GM12878 (cell line): Measurements from ENCODE around the gene GASK1B. TPM values are rescaled to one million over a fixed set of nuclear protein-coding genes. Genes with fewer than 3 reads are reported as not detected.

Experiments
- ATAC-seq: fragments of 200-7000 bp; cut with Tn5 transposase; 3 replicates; pipeline ENCODE4 v1.9.1; 2020; ENCODE audit warnings: mild to moderate bottlenecking, moderate library complexity
- BruUV-seq: library from RNA; stranded (reverse); fragments of 400-500 nt; replicated peaks from 2 replicates; lab custom pipeline; 2021; lab: Mats Ljungman, UMichigan
- CTCF ChIA-PET: fragments of 300-600 bp; sonication (Branson Sonifier 250); formaldehyde crosslinking; extraction: SDS; loops from one replicate; lab custom pipeline; 2021; ENCODE audit warnings: inconsistent platforms; lab: Yijun Ruan, JAX
- POLR2A ChIA-PET: fragments of 350-600 bp; formaldehyde crosslinking; extraction: SDS; loops from one replicate; lab custom pipeline; 2021; ENCODE audit warnings: inconsistent platforms; lab: Charles Lee
- RAD21 ChIA-PET: fragments of 300-600 bp; sonication (Branson Sonifier 250); formaldehyde crosslinking; loops from one replicate; lab custom pipeline; 2023; ENCODE audit warnings: antibody characterized with exemption; ENCODE audit not compliant: unreplicated experiment; lab: Charles Lee
- SMC1A ChIA-PET: fragments of 300-600 bp; sonication (Branson Sonifier 250); formaldehyde crosslinking; loops from one replicate; lab custom pipeline; 2023; ENCODE audit not compliant: unreplicated experiment, uncharacterized antibody; lab: Charles Lee
- DNase-seq: peaks from one replicate; pipeline ENCODE4 v3.0.0-alpha.2; 2011; ENCODE audit warnings: low read depth, low spot score
- FAIRE-seq: peaks from 3 replicates; lab custom pipeline; 2011; peaks lifted over from hg19 to GRCh38; lab: Jason Lieb, UNC
- H2AFZ ChIP-seq: 2 replicates; pipeline ENCODE4 v1.6.0; 2011; ENCODE audit warnings: low read depth, low read length, control low read depth; ENCODE audit not compliant: control insufficient read depth
- H3K27ac ChIP-seq: 2 replicates; pipeline ENCODE4 v1.5.1; 2011; ENCODE audit warnings: control low read depth; ENCODE audit not compliant: control insufficient read depth, insufficient read depth
- H3K27me3 ChIP-seq, 2 experiments: replicated peaks in 1 of 2; 2 replicates each; pipeline versions ENCODE4 v1.6.0 to v1.6.1; 2011; ENCODE audit warnings: low read length in 1 of 2; ENCODE audit not compliant: control insufficient read depth in 2 of 2, insufficient read depth in 2 of 2
- H3K36me3 ChIP-seq, 2 experiments: 2 replicates each; pipeline ENCODE4 v1.5.1; 2011; ENCODE audit warnings: low read length in 1 of 2; ENCODE audit not compliant: control insufficient read depth in 2 of 2, insufficient read depth in 2 of 2
- H3K4me1 ChIP-seq: 2 replicates; pipeline ENCODE4 v1.6.1; 2011; ENCODE audit warnings: mild to moderate bottlenecking, low read length, moderate library complexity, mixed read lengths; ENCODE audit not compliant: control insufficient read depth, insufficient read depth
- H3K4me2 ChIP-seq: 2 replicates; pipeline ENCODE4 v1.6.0; 2011; ENCODE audit warnings: control low read depth; ENCODE audit not compliant: control insufficient read depth, insufficient read depth
- H3K4me3 ChIP-seq: fragments of 200-600 bp; sonication (generic); 2 replicates; pipeline ENCODE4 v1.5.1; 2016
- H3K79me2 ChIP-seq: 2 replicates; pipeline ENCODE4 v1.6.0; 2011; ENCODE audit warnings: low read length; ENCODE audit not compliant: control insufficient read depth, insufficient read depth
- H3K9ac ChIP-seq: 2 replicates; pipeline ENCODE4 v1.8.0; 2011; ENCODE audit warnings: low read length, control low read depth, mixed read lengths; ENCODE audit not compliant: control insufficient read depth, insufficient read depth
- H3K9me3 ChIP-seq: replicated peaks from 3 replicates; pipeline ENCODE4 v1.5.1; 2011; ENCODE audit warnings: mild to moderate bottlenecking, low read length; ENCODE audit not compliant: control insufficient read depth, insufficient read depth
- H4K20me1 ChIP-seq: 2 replicates; pipeline ENCODE4 v1.6.0; 2011; ENCODE audit not compliant: control insufficient read depth, insufficient read depth
- ELK1 ChIP-seq: IDR thresholded peaks from 2 replicates; pipeline ENCODE4 v1.6.1; 2012; ENCODE audit warnings: low read depth, low read length, improper control_type of control experiment
- ETV6 ChIP-seq, 2 experiments: fragments of 450-650 bp in 1 of 2; IDR thresholded peaks in 1 of 2; conservative IDR thresholded peaks in 1 of 2; 2 replicates each; pipeline ENCODE4 v1.6.1; 2014; ENCODE audit warnings: antibody characterized with exemption in 1 of 2, borderline replicate concordance in 1 of 2, low read depth in 1 of 2, mild to moderate bottlenecking in 1 of 2, moderate library complexity in 1 of 2
- HDGF ChIP-seq: fragments of 450-650 bp; IDR thresholded peaks from 2 replicates; pipeline ENCODE4 v1.6.1; 2016; ENCODE audit warnings: antibody characterized with exemption
- KDM1A ChIP-seq: fragments of 200-600 bp; sonication (generic); IDR thresholded peaks from 2 replicates; pipeline ENCODE4 v1.6.1; 2016; ENCODE audit warnings: borderline replicate concordance
- MXI1 ChIP-seq: fragments of 150-350 bp; IDR thresholded peaks from 2 replicates; pipeline ENCODE4 v1.6.1; 2011; ENCODE audit warnings: low read depth, mild to moderate bottlenecking, inconsistent platforms, low read length, improper control_type of control experiment
- PAX5 ChIP-seq: IDR thresholded peaks from 2 replicates; pipeline ENCODE4 v1.6.1; 2011; ENCODE audit warnings: low read depth, low read length, borderline replicate concordance
- RAD21 ChIP-seq: IDR thresholded peaks from 2 replicates; pipeline ENCODE4 v1.6.1; 2011; ENCODE audit warnings: mild to moderate bottlenecking, low read depth, low read length, moderate library complexity; ENCODE audit not compliant: insufficient read depth
- REST ChIP-seq: IDR thresholded peaks from 2 replicates; pipeline ENCODE4 v1.6.1; 2012; ENCODE audit warnings: mild to moderate bottlenecking, low read depth, low read length
- SRF ChIP-seq, 2 experiments: IDR thresholded peaks; 2 replicates each; pipeline ENCODE4 v1.6.1; 2011; ENCODE audit warnings: low read depth in 2 of 2, low read length in 2 of 2, mild to moderate bottlenecking in 1 of 2, moderate library complexity in 1 of 2
- TCF12 ChIP-seq: IDR thresholded peaks from 2 replicates; pipeline ENCODE4 v1.6.1; 2011; ENCODE audit warnings: low read depth, mild to moderate bottlenecking, low read length
- USF1 ChIP-seq: IDR thresholded peaks from 2 replicates; pipeline ENCODE4 v1.6.1; 2011; ENCODE audit warnings: borderline replicate concordance, low read depth, mild to moderate bottlenecking, moderate library complexity, mixed read lengths, low read length; ENCODE audit not compliant: insufficient read depth; ENCODE audit errors: extremely low read length
- ZSCAN29 ChIP-seq: fragments of 450-650 bp; IDR thresholded peaks from 2 replicates; pipeline ENCODE4 v1.6.1; 2017; ENCODE audit warnings: mild to moderate bottlenecking, moderate library complexity
- WGBS: methylation state at CpG from one replicate; pipeline ENCODE4 v1.1.6; 2016; ENCODE audit warnings: low lambda C conversion rate; ENCODE audit not compliant: insufficient replicate concordance, insufficient coverage; ENCODE audit errors: missing lambda C conversion rate; 5-methylcytosine and 5-hydroxymethylcytosine counted together
- in situ Hi-C: fragments of 300-500 bp; cut with MboI; formaldehyde crosslinking; loops from 9 replicates; pipeline ENCODE4 v1.14.3; 2018; ENCODE audit warnings: mixed read lengths
- intact Hi-C: fragments of 100-400 bp; cut with micrococcal nuclease; formaldehyde crosslinking; loops from one replicate; pipeline ENCODE4 v1.14.2; 2022; ENCODE audit not compliant: unreplicated experiment
- polyA plus RNA-seq, 11 experiments: library from polyadenylated mRNA; depleted of rRNA in 4 of 11; unstranded in 6 of 11; stranded (reverse) in 5 of 11; fragments of >200 nt; fragmentation: Nextera tagmentation in 4 of 11; fragmentation: Illumina TruSeq in 1 of 11; extraction: Ambion mirVana in 4 of 11; extraction: Trizol in 1 of 11; gene quantifications; 1 replicate in 1 of 11; 2 replicates in 10 of 11; pipeline versions ENCODE4 v1.2.1 to v1.2.3, GENCODE V29; 2011 to 2016; ENCODE audit warnings: inconsistent platforms in 2 of 11, missing spikeins in 2 of 11, low read depth in 1 of 11
- total RNA-seq, 4 experiments: library from RNA; depleted of rRNA in 3 of 4; stranded (reverse); fragments of >200 nt in 3 of 4; fragmentation: Illumina TruSeq in 1 of 4; extraction: Trizol in 1 of 4; gene quantifications; 2 replicates each; pipeline versions ENCODE4 v1.2.1 to v1.2.3, GENCODE V29; 2013 to 2021
- TF ChIP-seq, protein P1 (sequence below): fragments of 450-650 bp; IDR thresholded peaks from 2 replicates; pipeline ENCODE4 v1.6.1; 2017; ENCODE audit warnings: mild to moderate bottlenecking, moderate library complexity

The GASK1B gene
- total and polyA plus RNA-seq, 10 of the 15 experiments (the other 5 are each of a cell fraction or from before 2014, with no cell fraction given) = under 0.01 to 0.21 (median 0.07) TPM; not detected in 1

DNA sequence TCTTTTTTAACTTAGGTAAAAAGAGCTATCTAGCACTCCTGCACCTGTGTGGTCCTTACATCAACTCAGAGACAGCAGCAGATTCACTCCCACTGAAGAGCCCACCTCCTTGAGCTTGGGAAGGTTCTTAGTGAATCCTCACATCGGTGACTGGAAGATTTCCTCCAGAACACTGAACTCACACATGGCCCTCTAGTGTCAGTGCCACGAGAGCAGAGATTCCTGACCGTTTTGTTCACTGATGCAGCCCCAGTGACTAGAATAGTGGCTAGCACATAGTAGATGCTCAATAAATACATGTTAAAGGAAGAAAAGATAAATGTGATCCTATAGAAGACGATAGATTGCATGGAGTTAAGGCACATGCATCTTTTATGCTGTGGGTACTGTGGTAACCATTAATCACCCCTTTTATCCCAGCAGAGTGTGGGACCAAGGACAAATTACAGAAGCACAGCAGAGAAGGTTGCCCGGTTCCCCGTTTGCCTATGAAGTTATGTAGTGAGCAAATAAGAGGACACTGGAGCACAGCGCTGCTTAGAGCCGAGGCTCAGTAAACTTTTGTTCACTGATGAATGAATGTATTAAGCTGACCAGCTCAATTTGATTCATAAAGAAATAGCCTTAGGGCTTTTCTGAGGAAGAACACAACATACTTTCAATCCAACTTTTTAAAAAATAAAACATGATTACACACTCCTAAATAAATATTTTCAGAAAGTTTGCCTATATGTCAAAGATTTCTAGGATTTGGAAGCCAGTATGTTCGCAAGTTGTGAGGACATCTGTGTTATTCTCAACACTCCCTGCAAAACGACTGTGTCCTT lies 8.7 kb downstream of the GASK1B start:
- ChIA-PET RAD21 (no interaction called here), CTCF (no interaction called here), POLR2A (no interaction called here), SMC1A (no interaction called here)
- BruUV-seq = no TSS peak
- ATAC-seq = no peak
- Histone ChIP-seq H3K4me2 (no peak overlapping the region), H3K4me3 (no peak overlapping the region), H3K9me3 (no peaks in the 10 kb centered on the region), H3K79me2 (no peaks in the 10 kb centered on the region), H3K4me1 (no peaks in the 10 kb centered on the region), H3K27me3 (no peaks in the 10 kb centered on the region; a peak in 1 of 4 replicates), H2AFZ (no peak overlapping the region), H3K9ac (no peak overlapping the region), H3K27ac (no peak overlapping the region), H3K36me3 (no peaks in the 10 kb centered on the region), H4K20me1 (no peaks in the 10 kb centered on the region)
- no peak for DNase-seq
- WGBS = 32% methylated on average over 10 of the region's 10 CpGs
- no peak for FAIRE-seq
- intact Hi-C loops = no loop called here
- in situ Hi-C loops = no loop called here
- no peak for TF ChIP-seq MXI1
- TF ChIP-seq ZSCAN29 = no peak
- TF ChIP-seq RAD21 = no peak
- TF ChIP-seq KDM1A = no peak
- TF ChIP-seq SRF (IDR thresholded peaks at IDR 0.05; ENCODE audit: low read depth in 2 of 2, low read length in 2 of 2) = no peak
- TF ChIP-seq ETV6 (conservative IDR thresholded peaks at IDR 0.05 in 1 of 2, IDR thresholded peaks at IDR 0.05 in 1 of 2; ENCODE audit: borderline replicate concordance in 1 of 2, low read depth in 1 of 2) = no peak
- TF ChIP-seq HDGF = no peak
- TF ChIP-seq, protein P1, sequence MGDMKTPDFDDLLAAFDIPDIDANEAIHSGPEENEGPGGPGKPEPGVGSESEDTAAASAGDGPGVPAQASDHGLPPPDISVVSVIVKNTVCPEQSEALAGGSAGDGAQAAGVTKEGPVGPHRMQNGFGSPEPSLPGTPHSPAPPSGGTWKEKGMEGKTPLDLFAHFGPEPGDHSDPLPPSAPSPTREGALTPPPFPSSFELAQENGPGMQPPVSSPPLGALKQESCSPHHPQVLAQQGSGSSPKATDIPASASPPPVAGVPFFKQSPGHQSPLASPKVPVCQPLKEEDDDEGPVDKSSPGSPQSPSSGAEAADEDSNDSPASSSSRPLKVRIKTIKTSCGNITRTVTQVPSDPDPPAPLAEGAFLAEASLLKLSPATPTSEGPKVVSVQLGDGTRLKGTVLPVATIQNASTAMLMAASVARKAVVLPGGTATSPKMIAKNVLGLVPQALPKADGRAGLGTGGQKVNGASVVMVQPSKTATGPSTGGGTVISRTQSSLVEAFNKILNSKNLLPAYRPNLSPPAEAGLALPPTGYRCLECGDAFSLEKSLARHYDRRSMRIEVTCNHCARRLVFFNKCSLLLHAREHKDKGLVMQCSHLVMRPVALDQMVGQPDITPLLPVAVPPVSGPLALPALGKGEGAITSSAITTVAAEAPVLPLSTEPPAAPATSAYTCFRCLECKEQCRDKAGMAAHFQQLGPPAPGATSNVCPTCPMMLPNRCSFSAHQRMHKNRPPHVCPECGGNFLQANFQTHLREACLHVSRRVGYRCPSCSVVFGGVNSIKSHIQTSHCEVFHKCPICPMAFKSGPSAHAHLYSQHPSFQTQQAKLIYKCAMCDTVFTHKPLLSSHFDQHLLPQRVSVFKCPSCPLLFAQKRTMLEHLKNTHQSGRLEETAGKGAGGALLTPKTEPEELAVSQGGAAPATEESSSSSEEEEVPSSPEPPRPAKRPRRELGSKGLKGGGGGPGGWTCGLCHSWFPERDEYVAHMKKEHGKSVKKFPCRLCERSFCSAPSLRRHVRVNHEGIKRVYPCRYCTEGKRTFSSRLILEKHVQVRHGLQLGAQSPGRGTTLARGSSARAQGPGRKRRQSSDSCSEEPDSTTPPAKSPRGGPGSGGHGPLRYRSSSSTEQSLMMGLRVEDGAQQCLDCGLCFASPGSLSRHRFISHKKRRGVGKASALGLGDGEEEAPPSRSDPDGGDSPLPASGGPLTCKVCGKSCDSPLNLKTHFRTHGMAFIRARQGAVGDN = no peak
- TF ChIP-seq PAX5 = no peak
- no peak for TF ChIP-seq TCF12
- no peak for TF ChIP-seq REST
- TF ChIP-seq ELK1 = no peak
- TF ChIP-seq USF1 = no peak
